Neural crest cell (in vitro differentiated cells): ENCODE results near the gene CES3. TPM values are rescaled to one million over a fixed set of nuclear protein-coding genes. Genes with fewer than 3 reads are reported as not detected.
"Not testable (repeated sequence)": the region's sequence is repeated elsewhere in the genome, so short reads cannot be mapped to it uniquely, and the experiment has no call there.

Experiments
- DNase-seq: peaks from one replicate; pipeline ENCODE4 v3.0.0; 2021; ENCODE audit warnings: low read depth, mixed read lengths, low spot score
- H3K27ac Mint-ChIP-seq: one replicate; pipeline ENCODE4 v1.8.0; 2021; ENCODE audit warnings: mild to moderate bottlenecking, mixed read lengths; ENCODE audit not compliant: unreplicated experiment
- H3K27me3 Mint-ChIP-seq: 2 replicates; pipeline ENCODE4 v1.8.0; 2021; ENCODE audit warnings: low read depth, mild to moderate bottlenecking, mixed read lengths
- H3K36me3 Mint-ChIP-seq: 2 replicates; pipeline ENCODE4 v1.8.0; 2021; ENCODE audit warnings: low read depth, mild to moderate bottlenecking, mixed read lengths
- H3K4me1 Mint-ChIP-seq: 2 replicates; pipeline ENCODE4 v1.8.0; 2021; ENCODE audit warnings: mixed read lengths
- H3K4me3 Mint-ChIP-seq: one replicate; pipeline ENCODE4 v1.8.0; 2021; ENCODE audit warnings: mild to moderate bottlenecking, mixed read lengths
- H3K9me3 Mint-ChIP-seq: 2 replicates; pipeline ENCODE4 v1.8.0; 2021; ENCODE audit warnings: mixed read lengths
- CTCF ChIP-seq: fragments of 200-600 bp; sonication (generic); conservative IDR thresholded peaks from 2 replicates; pipeline ENCODE4 v1.5.0; 2021; ENCODE audit warnings: antibody characterized with exemption, mild to moderate bottlenecking
- total RNA-seq: library from RNA; stranded (reverse); gene quantifications from 2 replicates; pipeline ENCODE4 v1.2.1, GENCODE V29; 2021

Gene CES3
- total RNA-seq, 1 donor from 2014 or later: 3.2 TPM

GRCh38 chr16:66933776-66934137, 27.3 kb upstream of the CES3 start:
- TF ChIP-seq CTCF: no peak
- peak overlapping the region; percentile 75 for H3K27ac Mint-ChIP-seq
- H3K27me3 Mint-ChIP-seq: peaks cover 3% of the 10 kb centered on the region
- DNase-seq: no peak
- H3K36me3 Mint-ChIP-seq: no peaks in the 10 kb centered on the region
- H3K4me3 Mint-ChIP-seq: peak overlapping the region; percentile 97
- no peaks in the 10 kb centered on the region for H3K9me3 Mint-ChIP-seq
- H3K4me1 Mint-ChIP-seq: peaks cover 45% of the 10 kb centered on the region

GRCh38 chr16:66934138-66934838, 26.8 kb upstream of the CES3 start, which contains the start of gene CIAO2B:
Gene CIAO2B, minus strand, starts transcription at chr16:66934402. Its CDS starts 38 bp downstream, at chr16:66934364.
- TF ChIP-seq CTCF: no peak
- no peaks in the 10 kb centered on the region for H3K36me3 Mint-ChIP-seq
- peaks cover 45% of the 10 kb centered on the region for H3K4me1 Mint-ChIP-seq
- peak within 1 kb of the TSS; percentile 96 for H3K27ac Mint-ChIP-seq
- no peaks in the 10 kb centered on the region for H3K9me3 Mint-ChIP-seq
- H3K4me3 Mint-ChIP-seq: peak within 1 kb of the TSS; percentile 97
- H3K27me3 Mint-ChIP-seq: no peaks in the 10 kb centered on the region
- peak; percentile 83 for DNase-seq

- not testable (repeated sequence) for H3K27me3 Mint-ChIP-seq, DNase-seq, H3K9me3 Mint-ChIP-seq, H3K36me3 Mint-ChIP-seq
- peak overlapping the region; percentile 96 for H3K27ac Mint-ChIP-seq
- H3K4me1 Mint-ChIP-seq: peaks cover 45% of the 10 kb centered on the region
- H3K4me3 Mint-ChIP-seq: peak overlapping the region; percentile 97
These were observed 26.2 kb upstream of the CES3 start for GRCh38 chr16:66934839-66935313.

- Mint-ChIP-seq H3K36me3 (no peaks in the 10 kb centered on the region), H3K4me1 (peaks cover 45% of the 10 kb centered on the region), H3K27ac (peak within 1 kb of the TSS; percentile 96), H3K9me3 (no peaks in the 10 kb centered on the region), H3K27me3 (no peaks in the 10 kb centered on the region), H3K4me3 (peak within 1 kb of the TSS; percentile 97)
- no peak for DNase-seq
- TF ChIP-seq CTCF: no peak
These were observed 25.6 kb upstream of the CES3 start, which contains the start of gene CES2 for GRCh38 chr16:66935314-66936011. Gene CES2, plus strand, starts transcription at chr16:66935516. Its CDS starts 120 bp downstream, at chr16:66935636.

- peak overlapping the region; percentile 70 for H3K4me3 Mint-ChIP-seq
- H3K4me1 Mint-ChIP-seq: peaks cover 45% of the 10 kb centered on the region
- no peak for DNase-seq
- H3K9me3 Mint-ChIP-seq: no peaks in the 10 kb centered on the region
- H3K36me3 Mint-ChIP-seq: no peaks in the 10 kb centered on the region
- no peaks in the 10 kb centered on the region for H3K27me3 Mint-ChIP-seq
- no peak overlapping the region for H3K27ac Mint-ChIP-seq
- TF ChIP-seq CTCF: no peak
These were observed 24.6 kb upstream of the CES3 start for GRCh38 chr16:66936462-66936861.
